GM21528 (cell line): Measurements from ENCODE around the gene DDX4.
"Not testable (repeated sequence)": the region's sequence is repeated elsewhere in the genome, so short reads cannot be mapped to it uniquely, and the experiment has no call there.

ENCODE experiments used
- ATAC-seq: cut with Tn5 transposase; IDR thresholded peaks from one replicate; pipeline ENCODE4 v1.9.1; 2021; ENCODE audit warnings: mild to moderate bottlenecking, moderate library complexity; ENCODE audit not compliant: unreplicated experiment, low FRiP score

The DDX4 gene

DNA sequence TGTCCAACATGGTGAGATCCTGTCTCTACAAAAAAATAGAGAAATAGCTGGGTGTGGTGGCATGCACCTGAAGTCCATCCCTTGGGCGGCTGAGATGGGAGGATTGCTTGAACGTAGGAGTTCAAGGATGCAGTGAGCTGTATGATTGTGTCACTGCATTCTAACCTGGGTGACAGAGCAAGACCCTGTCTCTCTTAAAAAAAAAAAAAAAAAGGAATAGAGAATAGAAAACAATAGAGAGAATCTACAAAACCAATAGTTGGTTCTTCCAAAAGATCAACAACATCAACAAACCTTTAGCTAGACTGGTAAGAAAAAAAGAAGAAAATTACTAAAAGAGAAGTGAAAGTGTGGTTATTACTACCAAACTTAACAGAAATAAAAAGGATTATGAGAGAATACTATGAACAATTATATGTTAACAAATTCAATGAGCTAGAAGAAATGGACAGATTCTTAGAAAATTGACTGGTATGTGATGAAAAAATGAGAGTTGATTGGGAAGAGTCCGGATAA is 17.6 kb upstream of the DDX4 start:
- no peak for ATAC-seq

DNA sequence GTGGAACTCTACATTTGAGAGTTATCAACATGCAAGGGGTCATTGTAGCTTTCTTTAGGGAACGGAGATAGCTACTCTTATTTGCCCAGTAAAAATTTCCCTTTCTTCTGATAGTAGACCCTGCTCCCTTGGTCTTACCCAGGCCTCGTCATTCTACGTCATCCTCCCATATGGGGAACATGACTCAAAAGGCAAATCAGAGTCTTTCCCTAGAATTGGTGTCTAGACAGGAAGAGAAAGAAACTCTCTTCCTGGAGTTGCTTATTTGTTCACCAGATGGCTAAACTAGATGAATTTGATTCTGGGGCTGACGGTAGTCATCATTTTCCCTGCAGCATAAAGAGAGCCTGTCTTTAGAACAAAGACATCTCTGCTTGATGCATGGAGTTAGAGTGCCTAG is 13.6 kb upstream of the DDX4 start:
- no peak for ATAC-seq

DNA sequence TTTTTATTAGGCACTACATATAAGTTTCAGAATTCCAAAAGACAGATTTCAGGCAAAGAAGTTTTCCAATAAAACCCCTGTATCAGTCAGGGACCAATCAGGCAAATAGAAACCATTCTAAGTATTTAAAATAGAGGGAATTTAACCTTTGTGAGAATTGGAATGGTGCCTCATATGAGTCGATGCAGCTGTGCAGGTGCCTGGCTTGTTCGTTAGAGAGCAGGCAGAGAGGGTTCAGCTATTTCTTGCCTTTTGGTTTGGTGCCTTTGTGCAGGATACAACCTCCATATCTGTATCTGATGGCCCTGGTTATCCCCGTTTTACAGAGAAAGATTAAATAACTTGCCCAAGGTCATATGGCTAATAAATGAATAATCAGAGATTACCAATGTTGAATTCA is 6.0 kb upstream of the DDX4 start:
- no peak for ATAC-seq

DNA sequence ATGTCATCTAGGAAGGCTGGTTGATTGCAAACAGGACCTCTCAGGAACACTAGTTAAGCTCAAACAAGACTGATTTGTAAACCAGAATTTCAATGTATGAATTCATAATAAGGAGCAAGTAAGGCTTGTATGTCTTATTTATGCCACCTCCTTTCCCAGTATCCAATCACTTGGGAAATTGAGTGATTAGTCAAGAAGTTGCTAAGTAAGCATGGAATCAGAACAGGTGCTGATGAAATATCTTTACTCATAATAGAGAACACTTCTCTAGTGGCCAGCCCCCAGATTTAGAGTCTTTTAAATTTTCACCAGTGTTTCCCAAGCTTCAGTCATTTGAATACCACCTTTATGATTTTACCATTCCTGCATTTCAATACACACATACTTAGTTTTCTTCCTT is 5.3 kb upstream of the DDX4 start:
- no peak for ATAC-seq

DNA sequence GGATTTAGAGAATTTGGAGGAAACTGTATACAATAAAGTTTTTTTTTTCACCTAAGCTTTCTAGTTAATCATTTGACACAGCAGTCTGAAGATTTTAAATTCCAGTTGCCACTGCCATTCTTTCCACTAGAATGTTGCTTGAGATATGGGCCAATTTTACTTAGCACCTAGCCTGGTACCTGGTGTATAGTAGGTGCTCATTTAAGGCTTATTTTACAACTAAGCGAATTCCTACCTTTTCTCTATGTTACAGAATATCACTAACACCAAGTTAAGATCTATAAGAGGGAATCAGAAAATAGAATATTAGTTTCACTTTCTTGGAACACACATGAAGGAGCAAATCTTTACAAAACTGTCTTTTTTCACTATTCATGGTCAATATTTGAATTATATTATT is 3.2 kb upstream of the DDX4 start:
- no peak for ATAC-seq

DNA sequence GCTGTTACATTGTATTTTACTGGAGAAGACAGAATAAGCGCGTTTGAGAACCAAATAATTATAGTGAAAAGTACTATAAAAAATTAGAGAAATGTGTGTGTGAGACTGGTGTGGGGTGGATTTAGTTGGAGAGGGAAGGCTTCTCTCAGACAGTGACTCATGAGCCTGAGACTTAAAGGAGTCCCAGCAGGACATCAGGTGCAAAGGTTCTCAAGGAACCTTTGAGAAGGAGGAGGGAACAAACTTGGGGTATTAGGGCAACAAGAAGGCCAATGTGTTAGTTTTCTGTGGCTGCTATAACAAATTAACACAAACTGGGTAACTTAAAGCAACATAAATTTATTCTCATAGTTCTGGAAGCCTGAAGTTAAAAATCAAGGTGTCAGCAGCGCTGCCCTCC is 4.9 kb downstream of the DDX4 start:
- no peak for ATAC-seq

DNA sequence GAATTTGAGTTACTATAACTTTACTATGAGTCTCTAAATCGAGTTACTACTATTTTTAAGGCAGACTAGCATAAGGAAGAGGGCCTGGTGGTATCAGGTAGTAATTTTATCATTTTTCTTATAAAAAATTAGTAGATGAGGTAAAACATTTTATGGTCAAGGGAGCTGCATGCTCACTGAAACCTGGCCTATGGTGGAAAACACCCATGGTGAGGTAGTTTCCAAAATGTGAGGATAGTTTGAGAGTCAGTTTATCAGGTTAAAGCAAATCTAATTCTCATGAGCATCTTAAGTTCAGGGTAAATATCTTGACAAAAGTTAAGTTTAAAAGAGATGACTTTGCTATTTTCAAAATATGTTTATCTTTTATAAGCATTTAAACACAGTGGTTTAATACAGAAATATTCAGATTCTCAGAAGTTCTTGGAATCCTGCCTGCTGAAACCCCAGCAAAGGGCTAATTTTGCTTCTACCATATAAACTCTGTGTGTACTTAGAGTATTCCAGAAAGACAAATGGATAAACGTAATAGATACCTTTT is 10.0 kb downstream of the DDX4 start:
- no peak for ATAC-seq

DNA sequence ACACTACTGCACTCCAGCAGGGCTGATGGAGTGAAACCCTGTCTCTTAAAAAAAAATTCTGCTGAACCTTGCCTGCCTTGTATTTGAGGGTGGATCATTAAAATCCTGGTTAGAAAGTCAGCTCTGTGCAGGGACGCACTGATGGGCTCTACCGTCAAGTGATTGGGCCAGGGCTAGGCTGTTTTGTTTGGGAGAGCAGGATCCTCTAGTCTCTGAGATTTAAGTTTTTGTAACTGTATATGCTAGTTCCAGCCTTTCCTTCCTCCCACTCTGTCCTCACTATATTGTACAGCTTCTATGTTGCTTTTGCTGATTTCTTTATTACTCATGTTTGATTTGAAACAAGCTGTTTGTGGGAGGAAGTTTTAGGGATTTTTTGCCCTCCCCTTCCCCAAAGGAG is 11.5 kb downstream of the DDX4 start:
- ATAC-seq = no peak

DNA sequence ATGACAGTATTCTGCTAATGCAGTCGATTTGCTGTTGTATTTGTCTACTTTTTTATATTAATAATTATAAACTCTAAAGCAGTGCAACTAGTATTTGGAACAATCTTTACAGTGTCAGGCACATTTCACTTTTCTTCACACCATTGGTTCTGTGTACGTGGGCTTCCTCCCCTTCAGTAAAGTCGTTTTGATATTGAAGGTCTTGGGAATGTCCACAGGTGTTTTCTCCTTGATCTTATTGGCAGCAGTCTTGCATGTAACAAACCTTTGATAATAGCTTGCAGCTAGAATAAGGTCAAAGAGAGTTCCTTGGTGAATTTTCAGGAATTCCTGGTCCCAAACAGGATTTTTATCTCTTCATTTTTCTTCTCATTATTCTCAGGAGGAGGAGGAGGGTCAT is 12.2 kb downstream of the DDX4 start:
- no peak for ATAC-seq

DNA sequence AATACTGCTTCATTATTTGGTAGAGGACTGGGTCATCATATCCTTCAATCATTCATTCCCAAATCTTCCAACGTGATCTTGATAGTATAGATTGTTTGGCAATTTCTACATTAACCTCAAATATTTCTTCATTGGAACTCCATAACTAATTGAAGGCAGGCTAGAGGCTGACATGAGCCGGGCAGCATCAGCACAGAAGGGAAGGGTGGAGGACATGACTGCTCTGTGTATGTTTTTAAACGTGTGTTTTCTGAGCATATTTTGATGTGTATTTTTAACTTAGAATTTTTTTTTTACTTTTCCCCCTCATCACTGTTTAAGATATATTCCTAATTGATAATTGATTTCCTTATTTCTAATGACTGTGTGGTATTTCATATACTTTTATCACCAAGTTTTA is 12.6 kb downstream of the DDX4 start:
- ATAC-seq = no peak

DNA sequence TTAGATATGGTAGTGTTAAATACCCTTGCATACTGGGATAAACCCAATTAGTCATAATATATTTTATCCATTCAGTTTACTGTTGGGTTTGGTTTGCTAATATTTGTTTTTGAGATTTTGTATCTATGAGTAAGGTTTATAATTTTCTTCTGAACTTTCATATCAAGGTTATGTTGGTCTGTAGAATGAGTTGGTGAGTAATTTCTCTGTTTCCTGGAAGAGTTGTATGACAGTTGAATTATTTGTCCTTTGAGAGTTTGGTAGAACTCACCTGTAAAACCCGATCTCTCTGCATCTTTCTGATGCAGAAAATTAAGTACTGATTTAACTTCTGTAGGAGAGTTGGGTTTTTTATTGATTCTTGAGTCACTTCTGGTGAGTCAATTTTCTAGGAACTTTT is 20.4 kb downstream of the DDX4 start:
- no peak for ATAC-seq

DNA sequence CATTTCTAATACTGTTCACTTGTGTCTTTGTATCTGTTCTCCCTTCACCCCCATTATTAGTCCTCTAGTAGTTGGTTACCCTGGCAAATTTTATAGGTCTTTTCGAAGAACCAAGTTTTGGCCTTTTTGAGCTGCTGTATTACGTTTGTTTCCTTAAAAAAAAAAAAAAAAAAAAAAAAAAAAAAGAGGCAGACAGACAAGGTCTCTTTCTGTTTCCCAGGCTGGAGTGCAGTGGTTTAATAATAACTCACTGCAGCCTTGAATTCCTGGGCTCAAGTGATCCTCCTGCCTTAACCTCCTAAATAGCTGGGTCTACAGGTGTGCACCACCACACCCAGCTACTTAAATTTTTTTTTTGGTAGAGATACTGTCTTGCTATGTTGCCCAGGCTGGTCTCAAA is 20.9 kb downstream of the DDX4 start:
- ATAC-seq = no peak

DNA sequence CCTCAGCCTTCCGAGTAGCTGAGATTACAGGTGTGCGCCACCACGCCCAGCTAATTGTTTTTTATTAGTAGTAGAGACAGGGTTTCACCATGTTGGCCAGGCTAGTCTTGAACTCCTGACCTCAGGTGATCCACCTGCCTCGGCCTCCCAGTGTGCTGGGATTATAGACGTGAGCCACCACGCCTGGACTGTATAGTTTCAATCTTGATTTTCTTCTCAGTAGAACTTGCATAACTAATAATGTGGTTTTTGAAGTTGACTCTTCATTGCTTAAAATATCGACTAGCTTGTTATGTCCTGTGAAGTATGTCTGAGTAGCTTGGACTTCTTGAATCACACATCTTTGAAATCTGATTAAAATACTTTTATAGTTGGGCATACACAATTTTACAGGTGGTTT is 23.9 kb downstream of the DDX4 start:
- not testable (repeated sequence) for ATAC-seq

DNA sequence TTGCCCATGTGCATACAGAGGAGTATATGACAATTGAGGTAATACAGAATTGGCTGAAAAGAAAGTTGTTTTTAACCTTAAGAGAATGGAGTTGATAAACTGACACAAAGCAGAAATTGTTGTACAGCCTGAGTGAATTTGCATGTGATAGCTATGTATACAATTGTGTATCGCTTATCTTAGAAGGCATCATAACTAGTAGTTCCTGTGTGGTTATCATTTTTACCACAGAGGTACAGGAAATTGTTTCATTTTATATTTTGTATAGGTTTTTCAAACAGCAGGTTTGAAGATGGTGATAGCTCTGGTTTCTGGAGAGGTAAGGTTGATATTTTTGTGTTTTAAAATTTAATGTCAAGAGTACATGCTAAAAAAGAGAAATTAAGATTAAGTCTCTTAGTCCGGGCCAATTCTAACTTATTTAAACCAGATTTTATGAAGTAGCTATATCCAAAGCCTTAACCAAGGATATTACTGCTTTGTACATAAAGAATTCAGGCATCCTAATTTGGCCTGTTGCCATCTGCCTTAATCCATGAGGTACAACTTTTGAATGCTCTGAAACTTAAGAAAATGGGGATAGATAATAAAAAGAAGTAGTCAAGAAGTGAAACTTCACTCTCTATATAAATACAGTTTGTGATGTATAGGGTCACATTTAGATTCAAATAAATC is 26.0 kb downstream of the DDX4 start:
- no peak for ATAC-seq

DNA sequence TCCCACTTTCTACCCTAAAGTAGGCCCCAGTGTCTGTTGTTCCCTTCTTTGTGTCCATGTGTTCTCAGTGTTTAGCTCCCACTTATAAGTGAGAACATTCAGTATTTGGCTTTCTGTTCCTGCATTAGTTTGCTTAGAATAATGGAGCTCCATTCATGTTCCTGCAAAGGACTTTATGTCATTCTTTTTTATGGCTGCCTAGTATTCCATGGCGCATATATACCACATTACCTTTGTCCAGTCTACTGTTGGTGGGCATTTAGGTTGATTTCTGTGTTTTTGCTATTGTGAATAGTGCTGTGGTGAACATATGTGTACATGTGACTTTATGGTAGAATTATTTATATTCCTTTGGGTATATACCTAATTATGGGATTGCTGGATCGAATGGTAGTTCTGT is 30.4 kb downstream of the DDX4 start:
- no peak for ATAC-seq

DNA sequence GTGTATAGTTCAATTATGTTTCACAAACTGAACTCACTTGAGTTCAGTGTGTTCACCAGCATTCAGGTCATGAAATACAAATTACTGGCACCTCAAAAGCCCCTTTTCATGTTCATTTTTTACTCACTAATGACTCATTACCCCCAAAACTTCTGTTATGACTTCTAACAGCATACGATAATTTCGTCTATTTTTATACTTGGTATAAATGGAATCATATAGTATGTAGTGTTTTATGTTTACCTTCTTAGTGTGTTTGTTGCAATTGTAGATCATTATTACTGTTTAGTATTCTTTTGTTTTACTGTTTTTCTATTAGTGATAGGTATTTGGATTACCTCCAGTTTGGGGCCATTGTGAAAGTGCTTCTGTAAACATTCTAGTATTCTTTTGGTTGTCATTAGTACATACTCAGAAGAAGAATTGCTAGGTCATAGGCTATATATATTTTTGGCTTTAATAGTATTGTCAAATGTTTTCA is 33.4 kb downstream of the DDX4 start:
- no peak for ATAC-seq

DNA sequence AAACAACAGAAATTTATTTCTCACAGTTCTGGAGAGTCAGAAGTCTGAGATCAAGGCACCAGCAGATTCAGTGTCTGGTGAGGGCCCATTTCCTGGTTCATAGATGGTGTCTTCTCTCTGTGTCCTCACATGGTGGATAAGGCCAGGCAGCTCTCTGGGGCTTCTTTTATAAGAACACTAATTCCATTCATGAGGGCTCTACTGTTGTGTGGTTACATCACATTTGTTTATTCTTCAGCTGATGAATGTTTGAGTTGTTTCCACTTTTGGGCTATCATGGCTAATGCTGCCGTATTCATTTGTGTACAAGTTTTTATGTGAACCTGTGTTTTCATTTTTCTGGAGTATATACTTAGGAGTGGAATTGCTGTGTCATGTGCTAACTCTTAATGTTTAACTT is 35.2 kb downstream of the DDX4 start:
- ATAC-seq = no peak

DNA sequence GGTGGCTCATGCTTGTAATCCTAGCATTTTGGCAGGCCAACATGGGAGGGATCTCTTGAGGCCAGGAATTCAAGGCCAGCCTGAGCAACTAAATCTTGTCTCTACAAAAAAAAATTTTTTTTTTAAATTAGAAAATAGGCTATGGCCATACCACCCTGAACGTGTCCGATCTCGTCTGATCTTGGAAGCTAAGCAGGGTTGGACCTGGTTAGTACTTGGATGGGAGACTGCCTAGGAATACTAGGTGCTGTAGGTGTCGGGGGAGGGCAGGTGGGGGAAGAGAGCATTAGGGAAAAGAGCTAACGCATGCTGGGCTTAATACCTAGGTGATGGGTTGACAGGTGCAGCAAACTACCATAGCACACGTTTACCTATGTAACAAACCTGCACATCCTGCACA is 39.5 kb downstream of the DDX4 start:
- ATAC-seq = no peak

DNA sequence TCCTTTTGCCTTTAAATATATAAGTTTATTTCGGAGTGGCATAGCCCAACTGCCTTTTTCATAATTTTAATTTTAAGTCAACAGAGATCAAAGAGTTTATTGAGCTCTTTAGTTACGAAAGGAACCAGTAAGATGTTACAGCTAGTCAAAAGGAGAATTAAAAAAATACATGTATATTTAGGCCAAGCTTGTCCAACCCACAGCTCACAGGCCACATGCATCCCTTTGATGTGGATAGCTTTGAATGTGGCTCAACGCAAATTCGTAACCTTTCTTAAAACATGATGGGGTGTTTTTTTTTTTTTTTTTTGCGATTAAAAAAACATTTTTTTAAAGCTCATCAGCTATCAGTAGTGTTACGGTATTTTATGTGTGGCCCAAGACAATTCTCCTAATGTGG is 63.1 kb downstream of the DDX4 start:
- ATAC-seq = no peak

DNA sequence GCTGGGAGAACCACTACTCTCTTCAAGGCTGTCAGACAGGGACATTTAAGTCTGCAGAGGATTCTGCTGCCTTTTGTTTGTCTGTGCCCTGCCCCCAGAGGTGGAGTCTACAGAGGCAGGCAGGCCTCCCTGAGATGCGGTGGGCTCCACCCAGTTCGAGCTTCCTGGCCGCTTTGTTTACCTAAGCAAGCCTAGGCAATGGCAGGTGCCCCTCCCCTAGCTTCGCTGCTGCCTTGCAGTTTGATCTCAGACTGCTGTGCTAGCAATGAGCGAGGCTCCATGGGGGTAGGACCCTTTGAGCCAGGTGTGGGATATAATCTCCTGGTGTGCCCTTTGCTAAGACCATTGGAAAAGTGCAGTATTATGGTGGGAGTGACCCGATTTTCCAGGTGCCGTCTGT is 71.0 kb downstream of the DDX4 start:
- ATAC-seq = not testable (repeated sequence)

DNA sequence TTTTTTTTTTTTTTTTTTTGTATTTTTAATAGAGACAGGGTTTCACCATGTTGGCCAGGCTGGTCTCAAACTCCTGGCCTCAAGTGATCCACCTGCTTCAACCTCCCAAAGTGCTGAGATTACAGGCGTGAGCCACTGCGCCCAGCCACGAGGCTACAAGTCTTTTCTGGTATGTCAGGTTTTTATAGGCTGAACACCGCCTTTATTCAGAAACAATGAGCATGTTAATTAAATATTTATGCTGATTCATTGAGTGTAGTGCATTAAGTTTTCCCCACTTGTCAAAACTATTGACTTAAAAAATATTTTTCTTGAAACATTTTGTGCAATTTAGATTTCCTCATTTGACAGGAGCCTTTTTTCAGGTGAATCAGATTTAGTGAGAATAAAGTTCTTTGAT is 78.1 kb downstream of the DDX4 start:
- ATAC-seq = not testable (repeated sequence)

DNA sequence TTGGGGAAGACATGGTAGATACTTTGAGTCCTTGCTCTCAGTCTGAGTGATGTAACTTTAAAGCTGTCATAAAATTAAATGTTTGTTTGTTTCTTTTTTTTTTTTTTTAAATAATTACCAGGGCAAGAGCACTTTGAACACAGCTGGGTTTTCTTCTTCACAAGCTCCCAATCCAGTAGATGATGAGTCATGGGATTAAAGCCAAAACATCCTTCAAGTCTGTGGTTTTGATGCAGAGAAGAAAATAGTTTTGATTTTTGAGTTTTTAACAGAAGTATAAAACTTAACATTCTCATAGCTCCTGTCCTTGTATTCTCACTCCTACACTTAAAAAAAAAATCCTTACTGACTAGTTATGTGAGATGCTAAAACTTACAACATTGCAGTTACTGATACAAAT is 78.5 kb downstream of the DDX4 start:
- no peak for ATAC-seq
